Vagina (tissue), 2 donors: ENCODE data around the gene TNRC6B. TPM values are rescaled to one million over a fixed set of nuclear protein-coding genes. Genes with fewer than 3 reads are reported as not detected.

Source experiments
- DNase-seq, 2 donors: peaks; one replicate each; pipeline ENCODE4 v3.0.0-alpha.2; 2017; ENCODE audit errors: extremely low spot score in 2 of 2
- H3K27ac ChIP-seq: fragments of 200-600 bp; sonication (generic); one replicate; pipeline ENCODE4 v1.5.1; 2019
- H3K27me3 ChIP-seq: fragments of 200-600 bp; sonication (generic); one replicate; pipeline ENCODE4 v1.5.1; 2019
- H3K36me3 ChIP-seq, 2 donors: fragments of 200-600 bp; sonication (generic); one replicate each; pipeline ENCODE4 v1.5.1; 2017 to 2019
- H3K4me1 ChIP-seq: fragments of 200-600 bp; sonication (generic); one replicate; pipeline ENCODE4 v1.5.1; 2019
- H3K4me3 ChIP-seq, 2 donors: fragments of 200-600 bp; sonication (generic); 1 replicate in 1 of 2; 2 replicates in 1 of 2; pipeline ENCODE4 v1.5.1; 2016 to 2019
- H3K9me3 ChIP-seq: fragments of 200-600 bp; sonication (generic); one replicate; pipeline ENCODE4 v1.5.1; 2019
- POLR2A ChIP-seq, 2 donors: fragments of 450-650 bp; IDR thresholded peaks; one replicate each; pipeline ENCODE4 v1.6.1; 2017; ENCODE audit warnings: antibody characterized with exemption in 2 of 2, mild to moderate bottlenecking in 2 of 2, moderate library complexity in 2 of 2
- POLR2AphosphoS5 ChIP-seq, 2 donors: sonication (generic); formaldehyde crosslinking; IDR thresholded peaks; one replicate each; pipeline ENCODE4 v1.9.0; 2017; ENCODE audit warnings: antibody characterized with exemption in 2 of 2, mild to moderate bottlenecking in 2 of 2, low read depth in 1 of 2; ENCODE audit not compliant: insufficient read depth in 1 of 2
- intact Hi-C: fragments of 100-400 bp; cut with DNase I; formaldehyde crosslinking; loops from one replicate; pipeline ENCODE4 v1.15.1; 2023
- total RNA-seq: library from RNA; depleted of rRNA; stranded (reverse); fragments of >200 nt; gene quantifications from one replicate; pipeline ENCODE4 v1.2.3, GENCODE V29; 2016
- TF ChIP-seq, protein P1 (sequence below), 3 experiments: fragments of 450-650 bp in 2 of 3; fragments of 200-600 bp in 1 of 3; sonication (generic) in 1 of 3; IDR thresholded peaks; one replicate each; pipeline ENCODE4 v1.5.1; 2017 to 2019; ENCODE audit warnings: antibody characterized with exemption in 3 of 3, mild to moderate bottlenecking in 2 of 3, moderate library complexity in 2 of 3

The TNRC6B gene
- total RNA-seq, 1 donor from 2014 or later: 32.7 TPM

DNA sequence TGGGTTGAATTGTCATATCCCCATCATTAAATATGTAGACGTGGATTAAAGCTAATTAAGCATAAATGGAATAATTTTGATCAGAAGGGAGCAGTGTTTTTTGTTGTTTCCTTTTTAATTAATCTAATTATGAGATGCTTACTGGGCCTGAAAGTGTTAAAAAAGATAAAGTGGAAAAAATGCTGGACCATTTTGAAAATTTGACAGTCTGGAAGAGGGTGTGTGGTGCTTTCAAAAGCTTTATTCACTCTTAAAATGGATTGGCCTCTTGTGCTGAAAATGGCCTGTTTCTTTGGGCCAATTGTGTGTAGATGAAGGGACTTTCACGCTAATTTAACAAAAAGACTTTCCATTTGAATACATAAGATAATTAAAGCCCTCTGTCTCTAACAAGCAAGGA is 1.8 kb downstream of the TNRC6B start:
- intact Hi-C loops: loop anchor here (10.0 kb wide), 2 partner anchors 85 to 135 kb away; no protein-coding TSS in a partner anchor
- Histone ChIP-seq H3K36me3 (no peaks in the 10 kb centered on the region), H3K4me3 (peak overlapping the region; percentile 49 to 59), H3K4me1 (peaks cover 82% of the 10 kb centered on the region), H3K27ac (peak overlapping the region; percentile 83), H3K27me3 (no peaks in the 10 kb centered on the region), H3K9me3 (no peaks in the 10 kb centered on the region)
- no peak for DNase-seq
- TF ChIP-seq, protein P1, sequence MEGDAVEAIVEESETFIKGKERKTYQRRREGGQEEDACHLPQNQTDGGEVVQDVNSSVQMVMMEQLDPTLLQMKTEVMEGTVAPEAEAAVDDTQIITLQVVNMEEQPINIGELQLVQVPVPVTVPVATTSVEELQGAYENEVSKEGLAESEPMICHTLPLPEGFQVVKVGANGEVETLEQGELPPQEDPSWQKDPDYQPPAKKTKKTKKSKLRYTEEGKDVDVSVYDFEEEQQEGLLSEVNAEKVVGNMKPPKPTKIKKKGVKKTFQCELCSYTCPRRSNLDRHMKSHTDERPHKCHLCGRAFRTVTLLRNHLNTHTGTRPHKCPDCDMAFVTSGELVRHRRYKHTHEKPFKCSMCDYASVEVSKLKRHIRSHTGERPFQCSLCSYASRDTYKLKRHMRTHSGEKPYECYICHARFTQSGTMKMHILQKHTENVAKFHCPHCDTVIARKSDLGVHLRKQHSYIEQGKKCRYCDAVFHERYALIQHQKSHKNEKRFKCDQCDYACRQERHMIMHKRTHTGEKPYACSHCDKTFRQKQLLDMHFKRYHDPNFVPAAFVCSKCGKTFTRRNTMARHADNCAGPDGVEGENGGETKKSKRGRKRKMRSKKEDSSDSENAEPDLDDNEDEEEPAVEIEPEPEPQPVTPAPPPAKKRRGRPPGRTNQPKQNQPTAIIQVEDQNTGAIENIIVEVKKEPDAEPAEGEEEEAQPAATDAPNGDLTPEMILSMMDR (IDR thresholded peaks at IDR 0.05): no peak
- no peak for TF ChIP-seq POLR2A (IDR thresholded peaks at IDR 0.05)
- TF ChIP-seq POLR2AphosphoS5 (IDR thresholded peaks at IDR 0.05; ENCODE audit: insufficient read depth in 1 of 2, low read depth in 1 of 2): no peak

DNA sequence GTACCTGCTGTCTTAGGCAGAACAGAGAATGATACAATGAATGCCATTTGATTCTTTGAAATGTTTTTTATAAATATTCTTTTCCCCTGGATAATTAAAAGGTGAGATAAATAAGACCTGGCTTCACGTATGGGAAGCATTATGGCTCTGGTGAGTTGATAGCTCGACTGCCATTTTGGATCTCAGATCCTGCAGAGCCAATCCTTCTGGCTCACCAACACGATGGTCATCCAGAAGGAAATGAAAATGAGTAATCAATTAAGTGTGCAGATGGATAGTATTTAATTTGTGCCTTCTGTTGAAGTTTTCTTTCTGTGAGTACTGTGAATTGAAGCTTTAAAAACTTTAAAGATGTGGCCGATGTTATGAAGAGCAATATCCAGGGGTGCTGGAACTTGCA is 2.7 kb downstream of the TNRC6B start:
- H3K4me1 ChIP-seq: peaks cover 87% of the 10 kb centered on the region
- TF ChIP-seq POLR2A (IDR thresholded peaks at IDR 0.05) (no peak), POLR2AphosphoS5 (IDR thresholded peaks at IDR 0.05; ENCODE audit: insufficient read depth in 1 of 2, low read depth in 1 of 2) (no peak)
- TF ChIP-seq, protein P1 (IDR thresholded peaks at IDR 0.05): no peak
- H3K4me3 ChIP-seq: no peak overlapping the region
- H3K27me3 ChIP-seq: no peaks in the 10 kb centered on the region
- H3K27ac ChIP-seq: peak overlapping the region; percentile 83
- DNase-seq: no peak
- H3K36me3 ChIP-seq: no peaks in the 10 kb centered on the region
- intact Hi-C loops: no loop called here
- no peaks in the 10 kb centered on the region for H3K9me3 ChIP-seq

DNA sequence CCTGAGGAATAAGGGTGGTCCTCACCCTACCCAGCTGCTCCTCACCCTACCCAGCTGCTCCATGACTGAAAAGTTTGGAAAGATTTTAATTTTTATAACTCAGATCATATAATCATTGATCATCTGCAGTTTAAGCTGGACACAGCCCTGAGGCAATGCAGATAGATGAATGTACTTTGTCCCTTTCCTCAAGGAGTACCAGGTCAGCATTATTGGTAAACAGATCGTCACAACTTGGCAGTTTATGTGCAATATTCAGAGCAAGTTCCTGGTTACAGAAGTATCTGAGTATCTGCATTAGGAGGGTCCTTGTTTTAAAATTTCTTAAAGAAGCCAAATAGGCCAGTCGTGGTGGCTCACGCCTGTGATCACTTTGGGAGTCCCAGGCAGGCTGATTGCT is 3.6 kb downstream of the TNRC6B start:
- Histone ChIP-seq H3K27ac (peak overlapping the region; percentile 10), H3K4me1 (peaks cover 86% of the 10 kb centered on the region), H3K27me3 (no peaks in the 10 kb centered on the region), H3K4me3 (no peak overlapping the region), H3K9me3 (no peaks in the 10 kb centered on the region), H3K36me3 (no peaks in the 10 kb centered on the region)
- intact Hi-C loops: no loop called here
- TF ChIP-seq POLR2A (IDR thresholded peaks at IDR 0.05) (no peak), POLR2AphosphoS5 (IDR thresholded peaks at IDR 0.05; ENCODE audit: insufficient read depth in 1 of 2, low read depth in 1 of 2) (no peak)
- TF ChIP-seq, protein P1 (IDR thresholded peaks at IDR 0.05): no peak
- DNase-seq: no peak

DNA sequence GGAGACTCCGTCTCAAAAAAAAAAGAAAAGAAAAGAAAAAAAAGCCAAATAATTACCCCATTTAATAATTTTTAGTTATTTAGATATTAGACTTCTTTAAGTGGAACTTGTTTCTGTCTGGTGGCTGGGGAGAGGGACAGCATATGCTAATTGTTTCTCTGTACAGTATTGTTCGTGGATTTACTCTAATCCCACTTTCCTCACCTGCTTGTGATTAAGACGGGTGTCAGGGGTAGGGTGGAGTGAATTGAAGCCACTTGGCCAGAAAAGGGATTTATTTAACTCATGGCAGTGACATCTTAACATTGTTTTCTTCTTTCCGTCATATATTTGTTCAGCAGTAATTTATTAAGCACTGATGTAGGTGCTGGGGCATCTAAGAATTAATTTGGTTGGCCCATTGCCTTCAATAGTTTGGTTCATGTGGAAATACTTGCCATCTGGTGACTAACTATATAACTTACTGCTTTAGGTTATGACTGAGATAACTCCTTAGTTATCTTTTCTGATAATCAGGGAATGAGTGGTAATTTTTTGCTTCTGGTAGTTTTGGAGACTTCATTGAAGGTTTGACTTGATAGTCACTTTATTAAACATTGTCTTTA is 4.6 kb downstream of the TNRC6B start:
- intact Hi-C loops: no loop called here
- Histone ChIP-seq H3K4me1 (peaks cover 76% of the 10 kb centered on the region), H3K27ac (peak overlapping the region; percentile 10)

More for the DNA sequence above, 4.6 kb downstream of the TNRC6B start:
- TF ChIP-seq POLR2A (IDR thresholded peaks at IDR 0.05) (no peak), POLR2AphosphoS5 (IDR thresholded peaks at IDR 0.05; ENCODE audit: insufficient read depth in 1 of 2, low read depth in 1 of 2) (no peak)
- TF ChIP-seq, protein P1 (IDR thresholded peaks at IDR 0.05): no peak
- H3K36me3 ChIP-seq: no peaks in the 10 kb centered on the region
- no peak for DNase-seq
- no peak overlapping the region for H3K4me3 ChIP-seq
- no peaks in the 10 kb centered on the region for H3K27me3 ChIP-seq
- H3K9me3 ChIP-seq: no peaks in the 10 kb centered on the region
